GM19238 (cell line): ENCODE results near the gene PPFIA3.
A peak's percentile ranks its signal among the peaks of the same experiment; 100 is the strongest.
"Not testable (repeated sequence)": the region's sequence is repeated elsewhere in the genome, so short reads cannot be mapped to it uniquely, and the experiment has no call there.

ENCODE experiments used
- DNase-seq: peaks from one replicate; pipeline ENCODE4 v3.0.0; 2011; ENCODE audit warnings: low spot score; ENCODE audit not compliant: insufficient read length

PPFIA3 gene

GRCh38 chr19:49102303-49102702, 17.0 kb upstream of the PPFIA3 start:
- no peak for DNase-seq

- DNase-seq: no peak
These were observed 15.8 kb upstream of the PPFIA3 start for GRCh38 chr19:49103331-49104085.

- DNase-seq: no peak
These were observed 15.0 kb upstream of the PPFIA3 start for GRCh38 chr19:49104229-49104864.

GRCh38 chr19:49106648-49107135, 12.7 kb upstream of the PPFIA3 start:
- peak; percentile 49 for DNase-seq

- no peak for DNase-seq
These were observed 11.5 kb upstream of the PPFIA3 start for GRCh38 chr19:49107625-49108459.

- DNase-seq: no peak
These were observed 10.3 kb upstream of the PPFIA3 start for GRCh38 chr19:49109051-49109450.

- no peak for DNase-seq
These were observed 9.6 kb upstream of the PPFIA3 start for GRCh38 chr19:49109569-49110233.

- DNase-seq: no peak
These were observed 8.8 kb upstream of the PPFIA3 start for GRCh38 chr19:49110567-49110966.

GRCh38 chr19:49111218-49111998, 7.9 kb upstream of the PPFIA3 start:
- DNase-seq: no peak

- DNase-seq: peak; percentile 97
These were observed 5.3 kb upstream of the PPFIA3 start, which contains the start of gene LIN7B for GRCh38 chr19:49113762-49114629. LIN7B (plus strand) TSS chr19:49114370; CDS start chr19:49114405, 35 bp downstream.

GRCh38 chr19:49114630-49115363, 4.5 kb upstream of the PPFIA3 start:
- no peak for DNase-seq

- DNase-seq: no peak
These were observed 2.8 kb upstream of the PPFIA3 start for GRCh38 chr19:49116544-49116943.

GRCh38 chr19:49117677-49118564, 1.4 kb upstream of the PPFIA3 start:
- DNase-seq: no peak

- peak; percentile 97 for DNase-seq
These were observed 556 bp upstream of the PPFIA3 start, which contains the start of gene C19orf73 for GRCh38 chr19:49118565-49119410. C19orf73 (minus strand) TSS chr19:49119143; CDS start chr19:49119022, 121 bp downstream.

- DNase-seq: no peak
These were observed 960 bp downstream of the PPFIA3 start for GRCh38 chr19:49120325-49120683.

GRCh38 chr19:49120868-49121267, 1.5 kb downstream of the PPFIA3 start:
- no peak for DNase-seq

GRCh38 chr19:49121841-49122240, 2.5 kb downstream of the PPFIA3 start:
- not testable (repeated sequence) for DNase-seq
